RWPE2 (cell line): ENCODE results near the gene NRIP1.

Source experiments
- ATAC-seq: fragments of 200-7000 bp; cut with Tn5 transposase; 3 replicates; pipeline ENCODE4 v1.9.1; 2021; ENCODE audit warnings: low read depth
- DNase-seq: peaks from one replicate; pipeline ENCODE4 v3.0.0-alpha.2; 2020; ENCODE audit warnings: low spot score
- H3K27ac ChIP-seq: fragments of 450-650 bp; 2 replicates; pipeline ENCODE4 v1.5.1; 2017; ENCODE audit warnings: mild to moderate bottlenecking; ENCODE audit not compliant: poor library complexity, severe bottlenecking
- H3K27me3 ChIP-seq: fragments of 250-450 bp; sonication (Bioruptor Pico); 2 replicates; pipeline ENCODE4 v1.5.1; 2021; ENCODE audit warnings: mild to moderate bottlenecking, moderate library complexity; ENCODE audit not compliant: insufficient read depth, poor library complexity, severe bottlenecking
- H3K36me3 ChIP-seq: fragments of 250-450 bp; sonication (Bioruptor Pico); 2 replicates; pipeline ENCODE4 v1.5.1; 2020; ENCODE audit warnings: low read depth, mild to moderate bottlenecking, moderate library complexity
- H3K4me1 ChIP-seq: fragments of 250-450 bp; sonication (Bioruptor Pico); 2 replicates; pipeline ENCODE4 v1.5.1; 2021; ENCODE audit warnings: mild to moderate bottlenecking, moderate library complexity; ENCODE audit not compliant: insufficient read depth, poor library complexity, severe bottlenecking
- H3K4me3 ChIP-seq: fragments of 250-450 bp; sonication (Bioruptor Pico); 2 replicates; pipeline ENCODE4 v1.5.1; 2021; ENCODE audit warnings: mild to moderate bottlenecking, moderate library complexity; ENCODE audit not compliant: severe bottlenecking
- H3K9me3 ChIP-seq: fragments of 250-450 bp; sonication (Bioruptor Pico); 2 replicates; pipeline ENCODE4 v1.5.1; 2021; ENCODE audit warnings: mild to moderate bottlenecking, moderate library complexity; ENCODE audit not compliant: severe bottlenecking
- TF ChIP-seq, protein P1 (sequence below): fragments of 450-650 bp; IDR thresholded peaks from one replicate; pipeline ENCODE4 v1.5.1; 2017; ENCODE audit warnings: mild to moderate bottlenecking, moderate library complexity; ENCODE audit not compliant: poor library complexity, severe bottlenecking

Gene NRIP1

GRCh38 chr21:15009837-15010363, 54.9 kb downstream of the NRIP1 start:
- Histone ChIP-seq H3K9me3 (no peaks in the 10 kb centered on the region), H3K27ac (no peak overlapping the region), H3K4me1 (peaks cover 28% of the 10 kb centered on the region), H3K27me3 (no peaks in the 10 kb centered on the region), H3K36me3 (peaks cover 43% of the 10 kb centered on the region), H3K4me3 (no peak overlapping the region)
- DNase-seq, result no peak
- TF ChIP-seq, protein P1, sequence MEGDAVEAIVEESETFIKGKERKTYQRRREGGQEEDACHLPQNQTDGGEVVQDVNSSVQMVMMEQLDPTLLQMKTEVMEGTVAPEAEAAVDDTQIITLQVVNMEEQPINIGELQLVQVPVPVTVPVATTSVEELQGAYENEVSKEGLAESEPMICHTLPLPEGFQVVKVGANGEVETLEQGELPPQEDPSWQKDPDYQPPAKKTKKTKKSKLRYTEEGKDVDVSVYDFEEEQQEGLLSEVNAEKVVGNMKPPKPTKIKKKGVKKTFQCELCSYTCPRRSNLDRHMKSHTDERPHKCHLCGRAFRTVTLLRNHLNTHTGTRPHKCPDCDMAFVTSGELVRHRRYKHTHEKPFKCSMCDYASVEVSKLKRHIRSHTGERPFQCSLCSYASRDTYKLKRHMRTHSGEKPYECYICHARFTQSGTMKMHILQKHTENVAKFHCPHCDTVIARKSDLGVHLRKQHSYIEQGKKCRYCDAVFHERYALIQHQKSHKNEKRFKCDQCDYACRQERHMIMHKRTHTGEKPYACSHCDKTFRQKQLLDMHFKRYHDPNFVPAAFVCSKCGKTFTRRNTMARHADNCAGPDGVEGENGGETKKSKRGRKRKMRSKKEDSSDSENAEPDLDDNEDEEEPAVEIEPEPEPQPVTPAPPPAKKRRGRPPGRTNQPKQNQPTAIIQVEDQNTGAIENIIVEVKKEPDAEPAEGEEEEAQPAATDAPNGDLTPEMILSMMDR, result no peak
- ATAC-seq, result peak; percentile 33; the same call in 1 of the 3 replicates

DNA sequence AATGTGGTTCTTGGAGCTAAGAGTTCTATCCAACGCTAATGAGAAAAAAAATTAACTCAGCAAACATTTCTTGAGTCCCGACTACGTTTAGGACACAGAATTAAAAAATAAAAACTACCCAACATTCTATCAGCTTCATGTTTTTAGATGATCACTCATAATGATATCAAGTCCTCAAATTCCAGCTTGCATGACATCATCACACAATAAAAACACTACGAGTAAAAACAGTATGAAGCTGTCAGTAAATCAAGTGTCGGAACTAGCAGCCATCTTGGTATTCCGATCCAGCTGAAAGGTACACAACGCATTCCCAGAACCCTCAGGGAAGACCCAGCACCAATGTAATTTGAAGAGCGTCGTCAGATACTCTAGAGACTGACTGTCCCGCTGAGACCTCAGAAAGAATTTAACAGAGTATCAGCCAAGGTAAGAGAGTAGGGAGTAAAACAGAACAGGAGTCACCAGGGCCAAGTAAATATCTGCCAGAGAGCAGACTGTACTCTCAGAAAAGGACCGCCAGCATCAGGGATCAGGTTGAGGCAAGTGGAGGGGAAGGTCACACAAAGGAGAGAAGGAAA, 57.0 kb downstream of the NRIP1 start:
- Histone ChIP-seq H3K27ac (no peak overlapping the region), H3K4me1 (peaks cover 31% of the 10 kb centered on the region), H3K27me3 (no peaks in the 10 kb centered on the region), H3K4me3 (no peak overlapping the region), H3K36me3 (peaks cover 28% of the 10 kb centered on the region; the same call in 1 of the 2 replicates), H3K9me3 (no peaks in the 10 kb centered on the region)
- ATAC-seq (no peak), DNase-seq (no peak)
- TF ChIP-seq, protein P1, result no peak

GRCh38 chr21:15006594-15007230, 58.1 kb downstream of the NRIP1 start:
- ATAC-seq, result 0 out of 3 replicates have a peak, but pooled peaks have one; percentile 25
- DNase-seq, result no peak
- Histone ChIP-seq H3K4me3 (no peak overlapping the region), H3K27me3 (no peaks in the 10 kb centered on the region), H3K36me3 (peaks cover 23% of the 10 kb centered on the region; the same call in 1 of the 2 replicates), H3K9me3 (no peaks in the 10 kb centered on the region), H3K27ac (no peak overlapping the region), H3K4me1 (peaks cover 31% of the 10 kb centered on the region)
- TF ChIP-seq, protein P1, result no peak

- DNase-seq, result no peak
- H3K27ac ChIP-seq, result no peak overlapping the region
- TF ChIP-seq, protein P1, result no peak
- ATAC-seq, result no peak
- H3K9me3 ChIP-seq, result no peaks in the 10 kb centered on the region
- H3K4me1 ChIP-seq, result peaks cover 32% of the 10 kb centered on the region
- no peaks in the 10 kb centered on the region for H3K27me3 ChIP-seq
- H3K4me3 ChIP-seq, result no peak overlapping the region
- H3K36me3 ChIP-seq, result peaks cover 14% of the 10 kb centered on the region; the same call in 1 of the 2 replicates
Measured at GRCh38 chr21:15005391-15005790, 59.4 kb downstream of the NRIP1 start.
